Liver (tissue), 9 donors: ENCODE results near the gene JAKMIP2. TPM values are rescaled to one million over a fixed set of nuclear protein-coding genes. Genes with fewer than 3 reads are reported as not detected.

Source experiments
- DNase-seq: peaks from one replicate; pipeline ENCODE4 v3.0.0-alpha.2; 2017; ENCODE audit warnings: low spot score
- H3K27ac ChIP-seq, 2 donors: one replicate each; pipeline ENCODE4 v1.7.0; 2013; ENCODE audit warnings: inconsistent platforms in 2 of 2, low read length in 2 of 2, control low read depth in 1 of 2, low read depth in 1 of 2, mild to moderate bottlenecking in 1 of 2
- H3K27me3 ChIP-seq, 4 donors: one replicate each; pipeline versions ENCODE4 v1.6.1 to v1.7.0; 2013; ENCODE audit warnings: low read length in 3 of 4, inconsistent platforms in 1 of 4, mild to moderate bottlenecking in 1 of 4, moderate library complexity in 1 of 4; ENCODE audit not compliant: control insufficient read depth in 4 of 4, insufficient read depth in 4 of 4
- H3K36me3 ChIP-seq, 4 donors: one replicate each; pipeline versions ENCODE4 v1.6.1 to v1.7.0; 2013; ENCODE audit warnings: low read length in 3 of 4, mild to moderate bottlenecking in 3 of 4, low read depth in 1 of 4, moderate library complexity in 1 of 4; ENCODE audit not compliant: control insufficient read depth in 4 of 4, insufficient read depth in 3 of 4
- H3K4me1 ChIP-seq, 4 donors: one replicate each; pipeline versions ENCODE4 v1.6.1 to v1.7.0; 2013; ENCODE audit warnings: low read length in 3 of 4, mild to moderate bottlenecking in 3 of 4, moderate library complexity in 1 of 4; ENCODE audit not compliant: control insufficient read depth in 4 of 4, insufficient read depth in 4 of 4
- H3K4me3 ChIP-seq, 3 donors: one replicate each; pipeline versions ENCODE4 v1.6.1 to v1.7.0; 2013; ENCODE audit warnings: low read length in 3 of 3, control low read depth in 1 of 3, low read depth in 1 of 3, mild to moderate bottlenecking in 1 of 3
- H3K9ac ChIP-seq, 2 donors: one replicate each; pipeline ENCODE4 v1.7.0; 2013; ENCODE audit warnings: low read length in 2 of 2, mild to moderate bottlenecking in 2 of 2, moderate library complexity in 2 of 2, control low read depth in 1 of 2, low read depth in 1 of 2
- H3K9me3 ChIP-seq, 4 donors: one replicate each; pipeline versions ENCODE4 v1.6.1 to v1.7.0; 2013; ENCODE audit warnings: low read length in 3 of 4; ENCODE audit not compliant: control insufficient read depth in 4 of 4
- ATF3 ChIP-seq: IDR thresholded peaks from 2 replicates; pipeline ENCODE4 v1.6.1; 2016; ENCODE audit warnings: antibody characterized with exemption
- CTCF ChIP-seq: fragments of 150-350 bp; IDR thresholded peaks from 2 replicates; pipeline ENCODE4 v1.5.1; 2017; ENCODE audit warnings: improper control_type of control experiment, low read depth, low read length; ENCODE audit not compliant: missing input control
- EGR1 ChIP-seq, 2 donors: IDR thresholded peaks; 2 replicates each; pipeline ENCODE4 v1.6.1; 2016 to 2018; ENCODE audit warnings: antibody characterized with exemption in 2 of 2, low read depth in 2 of 2
- FOXA1 ChIP-seq: IDR thresholded peaks from 2 replicates; pipeline ENCODE4 v1.6.1; 2016; ENCODE audit warnings: antibody characterized with exemption
- FOXA2 ChIP-seq: IDR thresholded peaks from 2 replicates; pipeline ENCODE4 v1.6.1; 2016; ENCODE audit warnings: antibody characterized with exemption
- GABPA ChIP-seq, 2 donors: IDR thresholded peaks in 1 of 2; conservative IDR thresholded peaks in 1 of 2; 2 replicates each; pipeline ENCODE4 v1.6.1; 2016; ENCODE audit warnings: antibody characterized with exemption in 2 of 2, mild to moderate bottlenecking in 1 of 2, moderate library complexity in 1 of 2
- HNF4A ChIP-seq, 2 donors: conservative IDR thresholded peaks; 2 replicates each; pipeline ENCODE4 v1.6.1; 2016; ENCODE audit warnings: antibody characterized with exemption in 2 of 2, mild to moderate bottlenecking in 2 of 2
- HNF4G ChIP-seq: IDR thresholded peaks from 2 replicates; pipeline ENCODE4 v1.6.1; 2016; ENCODE audit warnings: antibody characterized with exemption
- JUND ChIP-seq, 2 donors: IDR thresholded peaks; 2 replicates each; pipeline ENCODE4 v1.6.1; 2016; ENCODE audit warnings: antibody characterized with exemption in 2 of 2
- MAX ChIP-seq: IDR thresholded peaks from 2 replicates; pipeline ENCODE4 v1.6.1; 2016; ENCODE audit warnings: antibody characterized with exemption
- NR2F2 ChIP-seq: IDR thresholded peaks from 2 replicates; pipeline ENCODE4 v1.6.1; 2016; ENCODE audit warnings: antibody characterized with exemption
- RAD21 ChIP-seq, 2 donors: IDR thresholded peaks; 2 replicates each; pipeline ENCODE4 v1.6.1; 2016; ENCODE audit warnings: antibody characterized with exemption in 2 of 2, mild to moderate bottlenecking in 2 of 2
- REST ChIP-seq: IDR thresholded peaks from 2 replicates; pipeline ENCODE4 v1.6.1; 2016; ENCODE audit warnings: antibody characterized with exemption, mild to moderate bottlenecking
- RXRA ChIP-seq, 2 donors: IDR thresholded peaks; 2 replicates each; pipeline ENCODE4 v1.6.1; 2017 to 2018; ENCODE audit warnings: antibody characterized with exemption in 2 of 2, mild to moderate bottlenecking in 1 of 2
- SP1 ChIP-seq: IDR thresholded peaks from 2 replicates; pipeline ENCODE4 v1.6.1; 2018; ENCODE audit warnings: antibody characterized with exemption, mild to moderate bottlenecking
- TAF1 ChIP-seq: conservative IDR thresholded peaks from 2 replicates; pipeline ENCODE4 v1.6.1; 2016; ENCODE audit warnings: antibody characterized with exemption, mild to moderate bottlenecking
- YY1 ChIP-seq: IDR thresholded peaks from 2 replicates; pipeline ENCODE4 v1.6.1; 2016; ENCODE audit warnings: antibody characterized with exemption, mild to moderate bottlenecking
- WGBS: extraction: QIAGEN DNeasy Blood & Tissue Kit; methylation state at CpG from one replicate; pipeline ENCODE4 v1.1.7; 2013; 5-methylcytosine and 5-hydroxymethylcytosine counted together
- polyA plus RNA-seq, 2 donors: library from polyadenylated mRNA; stranded (reverse) in 1 of 2; unstranded in 1 of 2; fragments of 200-250 nt in 1 of 2; fragments of >200 nt in 1 of 2; fragmentation: Nextera tagmentation in 1 of 2; extraction: Ambion mirVana in 1 of 2; gene quantifications; one replicate each; pipeline versions ENCODE4 v1.2.1 to v1.2.3, GENCODE V29; 2013 to 2015
- total RNA-seq, 2 donors: library from RNA; depleted of rRNA; stranded (reverse); fragments of >200 nt; gene quantifications; one replicate each; pipeline ENCODE4 v1.2.3, GENCODE V29; 2014
- TF ChIP-seq, protein P1 (sequence below): IDR thresholded peaks from 2 replicates; pipeline ENCODE4 v1.6.1; 2016; ENCODE audit warnings: antibody characterized with exemption
- donor health status: healthy.
- donor health status: healthy.
- donor health status: healthy.
- donor health status: healthy.
- donor health status: healthy.

The JAKMIP2 gene
- total and polyA plus RNA-seq, 4 donors: 0.06 to 0.38 (median 0.24) TPM

DNA sequence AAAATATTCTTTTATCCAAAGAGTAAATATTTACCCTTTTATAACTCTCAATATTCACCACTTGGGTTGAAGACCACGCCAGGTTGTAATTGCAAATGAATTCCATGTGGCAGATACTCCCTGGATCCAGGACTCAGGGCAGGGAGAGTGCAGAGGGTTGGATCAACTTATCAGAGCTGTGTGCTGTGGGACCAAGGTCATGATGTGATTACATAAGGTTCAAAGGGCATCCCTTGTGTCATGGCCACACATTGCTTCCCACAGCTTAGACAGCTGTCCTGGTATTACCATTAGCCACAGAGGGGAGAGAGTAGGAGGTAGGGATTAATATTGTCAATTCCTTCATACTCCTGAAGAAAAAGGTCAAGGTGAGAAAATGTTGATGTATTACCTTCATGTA, 133.9 kb downstream of the JAKMIP2 start:
- H3K27me3 ChIP-seq: no peaks in the 10 kb centered on the region
- peak overlapping the region in 1 of 2 donors; percentile 15 for H3K27ac ChIP-seq
- no peaks in the 10 kb centered on the region for H3K36me3 ChIP-seq
- TF ChIP-seq CTCF (no peak), TAF1 (no peak), EGR1 (IDR thresholded peaks at IDR 0.05; ENCODE audit: low read depth in 2 of 2) (peak in 1 of 2 donors; percentile 11), FOXA1 (peak; percentile 63), JUND (IDR thresholded peaks at IDR 0.05) (peak; percentile 40 to 76), RXRA (IDR thresholded peaks at IDR 0.05) (peak; percentile 98), MAX (peak; percentile 92), SP1 (peak; percentile 93), REST (peak; percentile 82), GABPA (IDR thresholded peaks at IDR 0.05 in 1 of 2, conservative IDR thresholded peaks at IDR 0.05 in 1 of 2) (no peak), HNF4G (peak; percentile 96), NR2F2 (peak; percentile 83), FOXA2 (peak; percentile 68), RAD21 (IDR thresholded peaks at IDR 0.05) (peak; percentile 49 to 61), ATF3 (peak; percentile 72), HNF4A (conservative IDR thresholded peaks at IDR 0.05) (peak; percentile 98 to 99), YY1 (peak; percentile 91)
- TF ChIP-seq, protein P1, sequence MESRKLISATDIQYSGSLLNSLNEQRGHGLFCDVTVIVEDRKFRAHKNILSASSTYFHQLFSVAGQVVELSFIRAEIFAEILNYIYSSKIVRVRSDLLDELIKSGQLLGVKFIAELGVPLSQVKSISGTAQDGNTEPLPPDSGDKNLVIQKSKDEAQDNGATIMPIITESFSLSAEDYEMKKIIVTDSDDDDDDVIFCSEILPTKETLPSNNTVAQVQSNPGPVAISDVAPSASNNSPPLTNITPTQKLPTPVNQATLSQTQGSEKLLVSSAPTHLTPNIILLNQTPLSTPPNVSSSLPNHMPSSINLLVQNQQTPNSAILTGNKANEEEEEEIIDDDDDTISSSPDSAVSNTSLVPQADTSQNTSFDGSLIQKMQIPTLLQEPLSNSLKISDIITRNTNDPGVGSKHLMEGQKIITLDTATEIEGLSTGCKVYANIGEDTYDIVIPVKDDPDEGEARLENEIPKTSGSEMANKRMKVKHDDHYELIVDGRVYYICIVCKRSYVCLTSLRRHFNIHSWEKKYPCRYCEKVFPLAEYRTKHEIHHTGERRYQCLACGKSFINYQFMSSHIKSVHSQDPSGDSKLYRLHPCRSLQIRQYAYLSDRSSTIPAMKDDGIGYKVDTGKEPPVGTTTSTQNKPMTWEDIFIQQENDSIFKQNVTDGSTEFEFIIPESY: peak; percentile 82
- no peak overlapping the region for H3K9ac ChIP-seq
- H3K4me1 ChIP-seq: peaks cover 0 to 30% (median 14%) of the 10 kb centered on the region in 4 donors
- H3K4me3 ChIP-seq: no peak overlapping the region
- H3K9me3 ChIP-seq: no peaks in the 10 kb centered on the region
- DNase-seq: no peak
- 35% methylated on average over 1 of the region's 1 CpG for WGBS
